SK-N-SH treated with all-trans-retinoic acid at 6 μM for 48 hours (cell line): ENCODE results near the gene SLC6A8.

Experiments
- ATAC-seq: fragments of 200-7000 bp; cut with Tn5 transposase; 3 replicates; pipeline ENCODE4 v1.9.1; 2020; ENCODE audit warnings: mild to moderate bottlenecking, moderate library complexity
- ARNTL ChIP-seq: fragments of 450-650 bp; formaldehyde crosslinking; IDR thresholded peaks from 2 replicates; pipeline ENCODE4 v1.5.0; 2020; ENCODE audit warnings: low read depth, mild to moderate bottlenecking, moderate library complexity, borderline replicate concordance
- CREB5 ChIP-seq: fragments of 250-450 bp; sonication (Bioruptor Pico); IDR thresholded peaks from 2 replicates; pipeline ENCODE4 v1.5.1; 2020; ENCODE audit warnings: low read depth, mild to moderate bottlenecking, moderate library complexity
- CSDC2 ChIP-seq: fragments of 250-450 bp; sonication (Bioruptor Pico); IDR thresholded peaks from 2 replicates; pipeline ENCODE4 v1.5.0; 2020; ENCODE audit warnings: mild to moderate bottlenecking, moderate library complexity
- CSRNP3 ChIP-seq: fragments of 250-450 bp; sonication (Bioruptor Pico); IDR thresholded peaks from 2 replicates; pipeline ENCODE4 v1.5.1; 2021; ENCODE audit warnings: mild to moderate bottlenecking, moderate library complexity
- ESRRG ChIP-seq: fragments of 250-450 bp; sonication (Bioruptor Pico); IDR thresholded peaks from 2 replicates; pipeline ENCODE4 v1.6.1; 2021; ENCODE audit warnings: mild to moderate bottlenecking
- GLIS3 ChIP-seq: fragments of 250-450 bp; sonication (Bioruptor Pico); IDR thresholded peaks from 2 replicates; pipeline ENCODE4 v1.5.0; 2020; ENCODE audit warnings: mild to moderate bottlenecking, moderate library complexity
- ISL1 ChIP-seq: fragments of 250-450 bp; sonication (Bioruptor Pico); IDR thresholded peaks from 2 replicates; pipeline ENCODE4 v2.1.2; 2022; ENCODE audit warnings: mild to moderate bottlenecking, moderate library complexity
- OSR1 ChIP-seq: fragments of 250-450 bp; sonication (Bioruptor Pico); IDR thresholded peaks from 2 replicates; pipeline ENCODE4 v1.8.0; 2022; ENCODE audit warnings: moderate library complexity, mild to moderate bottlenecking, inconsistent platforms
- PATZ1 ChIP-seq: fragments of 250-450 bp; sonication (Bioruptor Pico); IDR thresholded peaks from 2 replicates; pipeline ENCODE4 v1.8.0; 2020; ENCODE audit warnings: mild to moderate bottlenecking, moderate library complexity, borderline replicate concordance
- PPARA ChIP-seq: fragments of 250-450 bp; sonication (Bioruptor Pico); IDR thresholded peaks from 2 replicates; pipeline ENCODE4 v1.5.0; 2020; ENCODE audit warnings: mild to moderate bottlenecking, borderline replicate concordance
- RARB ChIP-seq: fragments of 250-450 bp; sonication (Bioruptor Pico); IDR thresholded peaks from 2 replicates; pipeline ENCODE4 v1.8.0; 2021; ENCODE audit warnings: mild to moderate bottlenecking, moderate library complexity
- SNAI2 ChIP-seq: fragments of 250-450 bp; sonication (Bioruptor Pico); IDR thresholded peaks from 2 replicates; pipeline ENCODE4 v1.5.0; 2020; ENCODE audit warnings: mild to moderate bottlenecking, moderate library complexity
- TOX ChIP-seq: fragments of 250-450 bp; sonication (Bioruptor Pico); IDR thresholded peaks from 2 replicates; pipeline ENCODE4 v1.8.0; 2021; ENCODE audit warnings: mild to moderate bottlenecking, moderate library complexity, borderline replicate concordance
- ZC3H10 ChIP-seq: fragments of 250-450 bp; sonication (Bioruptor Pico); IDR thresholded peaks from 2 replicates; pipeline ENCODE4 v1.5.1; 2021; ENCODE audit warnings: mild to moderate bottlenecking, moderate library complexity
- ZFP3 ChIP-seq: fragments of 250-450 bp; sonication (Bioruptor Pico); IDR thresholded peaks from 2 replicates; pipeline ENCODE4 v1.5.0; 2020; ENCODE audit warnings: mild to moderate bottlenecking, moderate library complexity
- ZFP30 ChIP-seq: fragments of 450-650 bp; formaldehyde crosslinking; IDR thresholded peaks from 2 replicates; pipeline ENCODE4 v1.5.0; 2022; ENCODE audit warnings: mild to moderate bottlenecking, moderate library complexity
- ZNF565 ChIP-seq: fragments of 450-650 bp; formaldehyde crosslinking; conservative IDR thresholded peaks from 2 replicates; pipeline ENCODE4 v1.5.0; 2020; ENCODE audit warnings: low read depth, mild to moderate bottlenecking, moderate library complexity
- ZNF70 ChIP-seq: fragments of 450-650 bp; formaldehyde crosslinking; IDR thresholded peaks from 2 replicates; pipeline ENCODE4 v1.5.0; 2020; ENCODE audit warnings: mild to moderate bottlenecking, moderate library complexity
- ZNF8 ChIP-seq: fragments of 450-650 bp; formaldehyde crosslinking; IDR thresholded peaks from 2 replicates; pipeline ENCODE4 v1.5.0; 2020; ENCODE audit warnings: mild to moderate bottlenecking, moderate library complexity
- TF ChIP-seq, protein P1 (sequence below): fragments of 250-450 bp; sonication (Bioruptor Pico); IDR thresholded peaks from 2 replicates; pipeline ENCODE4 v1.8.0; 2021; ENCODE audit warnings: low read depth, mild to moderate bottlenecking, moderate library complexity, borderline replicate concordance
- TF ChIP-seq, protein P2 (sequence below): fragments of 250-450 bp; sonication (Bioruptor Pico); IDR thresholded peaks from 2 replicates; pipeline ENCODE4 v1.5.0; 2020; ENCODE audit warnings: mild to moderate bottlenecking, moderate library complexity

The SLC6A8 gene

GRCh38 chrX:153719238-153719637, 31.5 kb downstream of the SLC6A8 start:
- ATAC-seq, result no peak
- TF ChIP-seq RARB (CRISPR knock-in tag) (no peak), OSR1 (CRISPR knock-in tag) (no peak), SNAI2 (CRISPR knock-in tag) (no peak), ZFP30 (CRISPR knock-in tag) (no peak), GLIS3 (CRISPR knock-in tag) (no peak), ZNF70 (CRISPR knock-in tag) (no peak), ZFP3 (CRISPR knock-in tag) (no peak), ARNTL (CRISPR knock-in tag) (no peak), ISL1 (CRISPR knock-in tag) (no peak), ZNF565 (CRISPR knock-in tag) (no peak), ESRRG (CRISPR knock-in tag) (no peak), ZNF8 (CRISPR knock-in tag) (no peak), CREB5 (CRISPR knock-in tag) (no peak), TOX (CRISPR knock-in tag) (no peak), CSRNP3 (CRISPR knock-in tag) (no peak), CSDC2 (no peak), ZC3H10 (CRISPR knock-in tag) (no peak), PATZ1 (no peak)
- TF ChIP-seq, protein P1, sequence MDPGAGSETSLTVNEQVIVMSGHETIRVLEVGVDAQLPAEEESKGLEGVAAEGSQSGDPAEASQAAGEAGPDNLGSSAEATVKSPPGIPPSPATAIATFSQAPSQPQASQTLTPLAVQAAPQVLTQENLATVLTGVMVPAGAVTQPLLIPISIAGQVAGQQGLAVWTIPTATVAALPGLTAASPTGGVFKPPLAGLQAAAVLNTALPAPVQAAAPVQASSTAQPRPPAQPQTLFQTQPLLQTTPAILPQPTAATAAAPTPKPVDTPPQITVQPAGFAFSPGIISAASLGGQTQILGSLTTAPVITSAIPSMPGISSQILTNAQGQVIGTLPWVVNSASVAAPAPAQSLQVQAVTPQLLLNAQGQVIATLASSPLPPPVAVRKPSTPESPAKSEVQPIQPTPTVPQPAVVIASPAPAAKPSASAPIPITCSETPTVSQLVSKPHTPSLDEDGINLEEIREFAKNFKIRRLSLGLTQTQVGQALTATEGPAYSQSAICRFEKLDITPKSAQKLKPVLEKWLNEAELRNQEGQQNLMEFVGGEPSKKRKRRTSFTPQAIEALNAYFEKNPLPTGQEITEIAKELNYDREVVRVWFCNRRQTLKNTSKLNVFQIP, result no peak
- TF ChIP-seq, protein P2, sequence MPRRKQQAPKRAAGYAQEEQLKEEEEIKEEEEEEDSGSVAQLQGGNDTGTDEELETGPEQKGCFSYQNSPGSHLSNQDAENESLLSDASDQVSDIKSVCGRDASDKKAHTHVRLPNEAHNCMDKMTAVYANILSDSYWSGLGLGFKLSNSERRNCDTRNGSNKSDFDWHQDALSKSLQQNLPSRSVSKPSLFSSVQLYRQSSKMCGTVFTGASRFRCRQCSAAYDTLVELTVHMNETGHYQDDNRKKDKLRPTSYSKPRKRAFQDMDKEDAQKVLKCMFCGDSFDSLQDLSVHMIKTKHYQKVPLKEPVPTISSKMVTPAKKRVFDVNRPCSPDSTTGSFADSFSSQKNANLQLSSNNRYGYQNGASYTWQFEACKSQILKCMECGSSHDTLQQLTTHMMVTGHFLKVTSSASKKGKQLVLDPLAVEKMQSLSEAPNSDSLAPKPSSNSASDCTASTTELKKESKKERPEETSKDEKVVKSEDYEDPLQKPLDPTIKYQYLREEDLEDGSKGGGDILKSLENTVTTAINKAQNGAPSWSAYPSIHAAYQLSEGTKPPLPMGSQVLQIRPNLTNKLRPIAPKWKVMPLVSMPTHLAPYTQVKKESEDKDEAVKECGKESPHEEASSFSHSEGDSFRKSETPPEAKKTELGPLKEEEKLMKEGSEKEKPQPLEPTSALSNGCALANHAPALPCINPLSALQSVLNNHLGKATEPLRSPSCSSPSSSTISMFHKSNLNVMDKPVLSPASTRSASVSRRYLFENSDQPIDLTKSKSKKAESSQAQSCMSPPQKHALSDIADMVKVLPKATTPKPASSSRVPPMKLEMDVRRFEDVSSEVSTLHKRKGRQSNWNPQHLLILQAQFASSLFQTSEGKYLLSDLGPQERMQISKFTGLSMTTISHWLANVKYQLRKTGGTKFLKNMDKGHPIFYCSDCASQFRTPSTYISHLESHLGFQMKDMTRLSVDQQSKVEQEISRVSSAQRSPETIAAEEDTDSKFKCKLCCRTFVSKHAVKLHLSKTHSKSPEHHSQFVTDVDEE (CRISPR knock-in tag), result no peak

DNA sequence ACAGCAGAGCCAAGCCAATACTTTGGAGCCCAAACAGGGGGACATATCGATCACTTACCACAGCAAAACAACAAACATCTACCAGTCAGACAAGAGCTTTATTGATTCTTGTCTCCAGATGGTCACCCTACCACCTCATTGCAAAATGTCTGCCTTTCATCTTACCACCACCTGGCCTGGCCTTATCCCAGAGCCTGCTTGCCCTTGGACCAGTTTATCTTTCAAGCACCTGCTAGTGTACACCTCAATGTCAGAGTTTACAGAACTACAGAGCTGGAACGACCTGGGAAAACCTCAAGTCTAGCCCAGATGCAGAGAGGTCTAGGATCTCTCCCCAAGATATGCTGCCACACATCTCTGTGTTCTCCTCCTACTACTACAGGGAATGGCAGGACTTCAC, 32.0 kb downstream of the SLC6A8 start:
- ATAC-seq, result no peak
- no peak for TF ChIP-seq PATZ1
- no peak for TF ChIP-seq OSR1 (CRISPR knock-in tag)
- TF ChIP-seq PPARA (CRISPR knock-in tag), result no peak
- no peak for TF ChIP-seq ZC3H10 (CRISPR knock-in tag)
